AG04450 (cell line): ENCODE data around the gene COL5A1. TPM values are rescaled to one million over a fixed set of nuclear protein-coding genes. Genes with fewer than 3 reads are reported as not detected.
"Not testable (repeated sequence)": the region's sequence is repeated elsewhere in the genome, so short reads cannot be mapped to it uniquely, and the experiment has no call there.

Experiments
- CTCF ChIA-PET: fragments of 300-600, 350-600 bp; formaldehyde crosslinking; extraction: SDS; loops from one replicate; lab custom pipeline; 2022; ENCODE audit warnings: antibody characterized with exemption, inconsistent platforms; lab: Charles Lee
- POLR2A ChIA-PET: fragments of 350-600 bp; formaldehyde crosslinking; extraction: SDS; loops from one replicate; lab custom pipeline; 2021; ENCODE audit warnings: antibody characterized with exemption, inconsistent platforms; lab: Yijun Ruan, JAX
- DNase-seq: peaks from one replicate; pipeline ENCODE4 v3.0.0-alpha.2; 2011; ENCODE audit warnings: low read depth, low spot score
- H3K27ac ChIP-seq: one replicate; pipeline ENCODE4 v1.5.1; 2012; ENCODE audit warnings: low read depth, low read length, control low read depth
- H3K27me3 ChIP-seq: one replicate; pipeline ENCODE4 v1.6.0; 2012; ENCODE audit warnings: low read length; ENCODE audit not compliant: control insufficient read depth, insufficient read depth
- H3K4me3 ChIP-seq: 2 replicates; pipeline ENCODE4 v1.5.1; 2011; ENCODE audit warnings: mild to moderate bottlenecking, low read depth, low read length, control low read depth
- H3K9me3 ChIP-seq: 2 replicates; pipeline ENCODE4 v1.5.1; 2012; ENCODE audit warnings: low read length; ENCODE audit not compliant: control insufficient read depth, insufficient read depth
- polyA plus RNA-seq: library from polyadenylated mRNA; depleted of rRNA; stranded (reverse); fragments of >200 nt; gene quantifications from 2 replicates; pipeline ENCODE4 v1.2.3, GENCODE V29; 2011
- TF ChIP-seq, protein P1 (sequence below): IDR thresholded peaks from 2 replicates; pipeline ENCODE4 v1.5.1; 2011; ENCODE audit warnings: low read depth, low read length, control low read depth, inconsistent platforms

Gene COL5A1
- polyA plus RNA-seq, 1 experiment, result 73.3 TPM

DNA sequence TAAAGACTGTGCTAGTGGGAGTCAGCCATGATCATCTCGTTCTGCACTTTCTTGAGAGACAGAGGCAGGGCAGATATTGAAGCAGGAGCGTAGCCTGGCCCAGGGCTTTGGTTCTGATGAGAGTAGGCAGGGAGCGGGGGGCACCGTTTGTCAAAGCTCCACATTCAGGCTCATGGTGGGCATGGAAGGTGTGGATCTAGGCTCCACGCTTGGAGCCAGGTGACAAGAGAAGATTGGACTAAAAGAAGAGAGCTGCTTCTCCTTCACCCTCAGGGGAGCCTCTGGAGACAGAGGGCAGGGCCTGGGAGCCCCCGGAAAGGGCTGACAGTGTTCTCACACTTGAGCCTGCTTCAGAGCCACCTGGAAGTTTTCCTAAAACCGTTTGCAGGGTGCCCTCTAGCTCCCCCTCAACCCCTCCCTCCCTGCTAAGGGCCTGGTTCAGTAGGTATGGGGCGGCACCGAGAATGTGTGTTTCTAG is 214.3 kb downstream of the COL5A1 start:
- Histone ChIP-seq H3K9me3 (peaks cover 4% of the 10 kb centered on the region), H3K27ac (no peak overlapping the region), H3K4me3 (no peak overlapping the region), H3K27me3 (peaks cover 3% of the 10 kb centered on the region)
- TF ChIP-seq, protein P1, sequence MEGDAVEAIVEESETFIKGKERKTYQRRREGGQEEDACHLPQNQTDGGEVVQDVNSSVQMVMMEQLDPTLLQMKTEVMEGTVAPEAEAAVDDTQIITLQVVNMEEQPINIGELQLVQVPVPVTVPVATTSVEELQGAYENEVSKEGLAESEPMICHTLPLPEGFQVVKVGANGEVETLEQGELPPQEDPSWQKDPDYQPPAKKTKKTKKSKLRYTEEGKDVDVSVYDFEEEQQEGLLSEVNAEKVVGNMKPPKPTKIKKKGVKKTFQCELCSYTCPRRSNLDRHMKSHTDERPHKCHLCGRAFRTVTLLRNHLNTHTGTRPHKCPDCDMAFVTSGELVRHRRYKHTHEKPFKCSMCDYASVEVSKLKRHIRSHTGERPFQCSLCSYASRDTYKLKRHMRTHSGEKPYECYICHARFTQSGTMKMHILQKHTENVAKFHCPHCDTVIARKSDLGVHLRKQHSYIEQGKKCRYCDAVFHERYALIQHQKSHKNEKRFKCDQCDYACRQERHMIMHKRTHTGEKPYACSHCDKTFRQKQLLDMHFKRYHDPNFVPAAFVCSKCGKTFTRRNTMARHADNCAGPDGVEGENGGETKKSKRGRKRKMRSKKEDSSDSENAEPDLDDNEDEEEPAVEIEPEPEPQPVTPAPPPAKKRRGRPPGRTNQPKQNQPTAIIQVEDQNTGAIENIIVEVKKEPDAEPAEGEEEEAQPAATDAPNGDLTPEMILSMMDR, result no peak
- no peak for DNase-seq
- CTCF ChIA-PET, result no interaction called here
- POLR2A ChIA-PET, result interaction anchor here (0.7 kb wide), 1 partner anchor 16 kb away, joined by 3 read pairs; no protein-coding TSS in a partner anchor

DNA sequence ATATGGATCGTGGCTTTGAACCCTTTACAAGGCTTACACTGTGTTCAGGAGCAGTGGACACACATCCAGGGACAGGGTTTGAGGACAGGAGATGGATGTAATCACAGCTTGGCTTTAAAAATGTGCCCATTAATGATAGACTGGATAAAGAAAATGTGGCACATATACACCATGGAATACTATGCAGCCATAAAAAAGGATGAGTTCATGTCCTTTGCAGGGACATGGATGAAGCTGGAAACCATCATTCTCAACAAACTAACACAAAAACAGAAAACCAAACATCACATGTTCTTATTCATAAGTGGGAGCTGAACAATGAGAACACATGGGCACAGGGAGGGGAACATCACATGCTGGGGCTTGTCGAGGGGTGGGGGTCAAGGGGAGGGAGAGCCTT is 215.8 kb downstream of the COL5A1 start:
- H3K27me3 ChIP-seq, result not testable (repeated sequence)
- POLR2A ChIA-PET, result interaction anchor here (1.4 kb wide), 1 partner anchor 15 kb away, joined by 7 read pairs; no protein-coding TSS in a partner anchor

DNA sequence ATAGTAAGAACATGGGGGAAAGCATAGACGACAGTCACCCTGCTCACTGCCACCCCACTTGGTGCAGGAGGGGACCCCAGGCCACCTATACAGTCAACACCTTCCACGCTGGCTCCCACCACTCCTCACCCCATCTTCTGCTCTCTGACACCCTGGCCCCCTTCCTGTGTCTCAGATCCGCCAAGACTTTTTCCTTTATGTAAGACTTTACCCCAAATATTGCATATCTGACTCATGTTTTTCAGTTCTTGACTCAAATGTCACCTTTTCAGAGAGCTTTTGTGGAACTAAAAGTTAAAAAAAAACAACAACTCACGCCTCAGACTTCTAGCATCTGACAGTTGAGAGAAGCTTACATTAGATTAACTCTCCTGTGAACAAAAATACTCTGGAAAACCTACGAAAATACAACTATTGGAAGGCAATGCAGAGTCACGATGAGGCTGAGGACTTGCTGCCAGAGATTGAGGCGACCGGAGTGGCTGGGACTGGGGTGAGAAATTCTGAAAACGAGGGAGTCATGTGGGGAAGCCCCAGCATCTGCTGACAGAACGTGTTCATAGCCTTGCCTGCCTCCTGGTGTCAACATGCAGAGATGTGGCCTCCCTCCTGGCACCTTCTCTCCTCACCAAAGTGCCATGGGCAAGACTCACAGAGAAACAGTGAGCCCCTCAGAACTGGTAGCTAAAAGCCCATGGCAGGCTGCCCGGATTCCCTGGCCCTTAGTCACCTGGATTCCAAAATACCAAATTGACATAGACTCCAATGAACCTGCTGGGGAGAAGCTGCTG is 216.6 kb downstream of the COL5A1 start:
- POLR2A ChIA-PET, result interaction anchor here (1.4 kb wide), 1 partner anchor 14 kb away, joined by 7 read pairs; no protein-coding TSS in a partner anchor
- DNase-seq, result no peak
- CTCF ChIA-PET, result no interaction called here

More for the DNA sequence above, 215.8 kb downstream of the COL5A1 start:
- DNase-seq, CTCF ChIA-PET, H3K4me3 ChIP-seq, H3K27ac ChIP-seq, H3K9me3 ChIP-seq: not testable (repeated sequence)

DNA sequence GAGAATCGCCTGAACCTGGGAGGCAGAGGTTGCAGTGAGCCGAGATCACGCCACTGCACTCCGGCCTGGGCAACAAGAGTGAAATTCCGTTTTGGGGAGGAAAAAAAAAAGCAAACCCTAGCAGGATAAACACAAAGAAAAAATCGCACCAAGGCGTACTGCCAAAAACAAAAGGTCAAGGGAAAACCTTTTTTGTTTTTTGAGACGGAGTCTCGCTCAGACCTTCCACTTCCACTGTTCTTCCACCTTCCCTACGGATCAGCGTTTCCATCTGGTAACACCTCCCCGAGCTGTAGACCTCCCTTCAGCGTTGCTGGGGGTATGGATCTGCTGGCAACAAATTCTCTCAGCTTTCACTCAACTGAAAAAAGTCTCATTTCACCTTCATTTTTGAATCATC is 218.9 kb downstream of the COL5A1 start:
- H3K4me3 ChIP-seq, result no peak overlapping the region
- ChIA-PET CTCF (no interaction called here), POLR2A (interaction anchor here (0.7 kb wide), 2 partner anchors 121 to 295 kb away, joined by 3 to 4 read pairs; no protein-coding TSS in a partner anchor)
- peaks cover 7% of the 10 kb centered on the region for H3K27me3 ChIP-seq
- DNase-seq, result no peak
- H3K27ac ChIP-seq, result no peak overlapping the region
- H3K9me3 ChIP-seq, result peaks cover 4% of the 10 kb centered on the region
- TF ChIP-seq, protein P1, result no peak

More for the DNA sequence above, 216.6 kb downstream of the COL5A1 start:
- peaks cover 7% of the 10 kb centered on the region for H3K27me3 ChIP-seq
- no peak overlapping the region for H3K4me3 ChIP-seq
- no peak overlapping the region for H3K27ac ChIP-seq
- TF ChIP-seq, protein P1, result 0 out of 2 replicates have a peak, but pooled peaks have one; percentile 5
- H3K9me3 ChIP-seq, result peaks cover 4% of the 10 kb centered on the region

DNA sequence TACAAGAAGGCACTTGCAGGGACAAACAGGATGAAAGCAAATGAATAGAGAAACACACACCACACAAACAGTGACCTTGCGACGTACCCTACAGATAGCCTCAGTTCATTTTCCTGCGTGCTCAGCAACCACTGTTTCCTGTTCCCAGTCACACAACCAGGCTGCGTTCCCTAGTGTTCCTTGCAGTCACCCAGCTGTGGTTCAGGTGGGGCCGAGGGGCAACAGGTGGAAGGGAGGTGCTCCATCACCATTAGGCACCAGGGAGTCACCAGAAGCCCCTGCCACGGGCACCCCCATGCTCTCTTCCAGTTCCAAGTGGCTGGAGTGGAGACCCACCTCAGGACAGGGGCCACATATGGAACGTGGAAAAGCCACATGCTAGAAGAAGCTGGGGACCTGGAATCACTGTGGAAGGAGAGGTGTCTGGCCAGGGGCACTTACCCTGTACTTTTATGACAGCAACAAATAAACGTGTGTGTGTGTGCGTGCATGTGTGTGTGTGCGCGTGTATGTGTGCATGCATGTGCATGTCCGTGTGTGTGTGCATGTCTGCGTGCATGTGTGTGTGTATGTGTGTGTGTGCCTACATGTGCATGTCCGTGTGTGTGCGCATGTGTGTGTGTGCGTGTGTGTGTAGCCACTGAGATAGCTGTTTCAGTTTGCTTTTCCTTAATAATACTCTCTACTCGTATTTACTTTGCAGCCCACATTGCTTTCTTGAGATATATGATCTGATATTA is 220.2 kb downstream of the COL5A1 start:
- DNase-seq, result no peak
- Histone ChIP-seq H3K27me3 (peaks cover 7% of the 10 kb centered on the region), H3K9me3 (peaks cover 4% of the 10 kb centered on the region), H3K27ac (no peak overlapping the region), H3K4me3 (no peak overlapping the region)
- POLR2A ChIA-PET, result no interaction called here
- TF ChIP-seq, protein P1, result no peak
- CTCF ChIA-PET, result no interaction called here
